Peyer's patch (tissue), 4 donors: ENCODE measurements around the gene ZNF587B. TPM values are rescaled to one million over a fixed set of nuclear protein-coding genes. Genes with fewer than 3 reads are reported as not detected.
"Not testable (repeated sequence)": the region's sequence is repeated elsewhere in the genome, so short reads cannot be mapped to it uniquely, and the experiment has no call there.

ENCODE experiments used
- DNase-seq, 3 donors: peaks; one replicate each; pipeline ENCODE4 v3.0.0-alpha.2; 2017 to 2019
- H3K27ac ChIP-seq, 4 donors: fragments of 200-600 bp; sonication (generic); one replicate each; pipeline ENCODE4 v1.5.1; 2016 to 2019
- H3K27me3 ChIP-seq, 2 donors: fragments of 200-600 bp; sonication (generic); one replicate each; pipeline ENCODE4 v1.5.1; 2019
- H3K36me3 ChIP-seq, 3 donors: fragments of 200-600 bp; sonication (generic); one replicate each; pipeline ENCODE4 v1.5.1; 2016 to 2019
- H3K4me1 ChIP-seq, 4 donors: fragments of 200-600 bp; sonication (generic); one replicate each; pipeline ENCODE4 v1.5.1; 2016 to 2019
- H3K4me3 ChIP-seq, 4 donors: fragments of 200-600 bp; sonication (generic); 1 replicate in 3 of 4; 2 replicates in 1 of 4; pipeline ENCODE4 v1.5.1; 2016 to 2019; ENCODE audit warnings: mild to moderate bottlenecking in 1 of 4
- H3K9me3 ChIP-seq, 4 donors: fragments of 200-600 bp; sonication (generic); one replicate each; pipeline ENCODE4 v1.5.1; 2016 to 2019; ENCODE audit warnings: mild to moderate bottlenecking in 1 of 4
- POLR2A ChIP-seq, 2 donors: fragments of 450-650 bp; IDR thresholded peaks; one replicate each; pipeline ENCODE4 v1.5.1; 2017; ENCODE audit warnings: antibody characterized with exemption in 2 of 2, mild to moderate bottlenecking in 2 of 2, moderate library complexity in 2 of 2
- total RNA-seq, 4 donors: library from RNA; depleted of rRNA; stranded (reverse); fragments of >200 nt; gene quantifications; one replicate each; pipeline ENCODE4 v1.1.0, GENCODE V29; 2016
- TF ChIP-seq, protein P1 (sequence below), 6 experiments: fragments of 450-650 bp in 4 of 6; fragments of 200-600 bp in 2 of 6; sonication (generic) in 1 of 6; IDR thresholded peaks; one replicate each; pipeline ENCODE4 v1.5.1; 2017 to 2019; ENCODE audit warnings: antibody characterized with exemption in 6 of 6, mild to moderate bottlenecking in 3 of 6, moderate library complexity in 1 of 6

The ZNF587B gene
- total RNA-seq, 4 donors from 2014 or later: 19.3 to 32.4 (median 25.0) TPM

GRCh38 chr19:57800696-57801095, 29.4 kb upstream of the ZNF587B start:
- Histone ChIP-seq H3K4me1 (peaks cover 0 to 29% (median 0%) of the 10 kb centered on the region in 4 donors), H3K27ac (no peak overlapping the region), H3K9me3 (no peaks in the 10 kb centered on the region), H3K36me3 (peaks cover 0 to 8% (median 0%) of the 10 kb centered on the region in 3 donors), H3K4me3 (no peak overlapping the region), H3K27me3 (no peaks in the 10 kb centered on the region)
- DNase-seq: no peak
- no peak for TF ChIP-seq POLR2A (IDR thresholded peaks at IDR 0.05)
- TF ChIP-seq, protein P1, sequence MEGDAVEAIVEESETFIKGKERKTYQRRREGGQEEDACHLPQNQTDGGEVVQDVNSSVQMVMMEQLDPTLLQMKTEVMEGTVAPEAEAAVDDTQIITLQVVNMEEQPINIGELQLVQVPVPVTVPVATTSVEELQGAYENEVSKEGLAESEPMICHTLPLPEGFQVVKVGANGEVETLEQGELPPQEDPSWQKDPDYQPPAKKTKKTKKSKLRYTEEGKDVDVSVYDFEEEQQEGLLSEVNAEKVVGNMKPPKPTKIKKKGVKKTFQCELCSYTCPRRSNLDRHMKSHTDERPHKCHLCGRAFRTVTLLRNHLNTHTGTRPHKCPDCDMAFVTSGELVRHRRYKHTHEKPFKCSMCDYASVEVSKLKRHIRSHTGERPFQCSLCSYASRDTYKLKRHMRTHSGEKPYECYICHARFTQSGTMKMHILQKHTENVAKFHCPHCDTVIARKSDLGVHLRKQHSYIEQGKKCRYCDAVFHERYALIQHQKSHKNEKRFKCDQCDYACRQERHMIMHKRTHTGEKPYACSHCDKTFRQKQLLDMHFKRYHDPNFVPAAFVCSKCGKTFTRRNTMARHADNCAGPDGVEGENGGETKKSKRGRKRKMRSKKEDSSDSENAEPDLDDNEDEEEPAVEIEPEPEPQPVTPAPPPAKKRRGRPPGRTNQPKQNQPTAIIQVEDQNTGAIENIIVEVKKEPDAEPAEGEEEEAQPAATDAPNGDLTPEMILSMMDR (IDR thresholded peaks at IDR 0.05): no peak

- H3K27ac ChIP-seq: peak overlapping the region in 1 of 4 donors; percentile 8
- no peaks in the 10 kb centered on the region for H3K27me3 ChIP-seq
- TF ChIP-seq, protein P1 (IDR thresholded peaks at IDR 0.05): no peak
- no peak for TF ChIP-seq POLR2A (IDR thresholded peaks at IDR 0.05)
- peaks cover 0 to 15% (median 0%) of the 10 kb centered on the region in 3 donors for H3K36me3 ChIP-seq
- H3K9me3 ChIP-seq: no peaks in the 10 kb centered on the region
- no peak overlapping the region for H3K4me3 ChIP-seq
- H3K4me1 ChIP-seq: peaks cover 0 to 29% (median 0%) of the 10 kb centered on the region in 4 donors
- DNase-seq: no peak
Measured at GRCh38 chr19:57802269-57802668, 27.8 kb upstream of the ZNF587B start.

- Histone ChIP-seq H3K36me3 (peaks cover 0 to 24% (median 0%) of the 10 kb centered on the region in 3 donors), H3K4me3 (peak overlapping the region in 3 of 4 donors; percentile 35 to 60 (median 53)), H3K27me3 (no peaks in the 10 kb centered on the region), H3K4me1 (peaks cover 0 to 29% (median 0%) of the 10 kb centered on the region in 4 donors), H3K27ac (peak overlapping the region in 2 of 4 donors; percentile 60 to 78), H3K9me3 (no peaks in the 10 kb centered on the region)
- DNase-seq: no peak
- TF ChIP-seq, protein P1 (IDR thresholded peaks at IDR 0.05): no peak
- no peak for TF ChIP-seq POLR2A (IDR thresholded peaks at IDR 0.05)
Measured at GRCh38 chr19:57803265-57803593, 26.9 kb upstream of the ZNF587B start.

DNA sequence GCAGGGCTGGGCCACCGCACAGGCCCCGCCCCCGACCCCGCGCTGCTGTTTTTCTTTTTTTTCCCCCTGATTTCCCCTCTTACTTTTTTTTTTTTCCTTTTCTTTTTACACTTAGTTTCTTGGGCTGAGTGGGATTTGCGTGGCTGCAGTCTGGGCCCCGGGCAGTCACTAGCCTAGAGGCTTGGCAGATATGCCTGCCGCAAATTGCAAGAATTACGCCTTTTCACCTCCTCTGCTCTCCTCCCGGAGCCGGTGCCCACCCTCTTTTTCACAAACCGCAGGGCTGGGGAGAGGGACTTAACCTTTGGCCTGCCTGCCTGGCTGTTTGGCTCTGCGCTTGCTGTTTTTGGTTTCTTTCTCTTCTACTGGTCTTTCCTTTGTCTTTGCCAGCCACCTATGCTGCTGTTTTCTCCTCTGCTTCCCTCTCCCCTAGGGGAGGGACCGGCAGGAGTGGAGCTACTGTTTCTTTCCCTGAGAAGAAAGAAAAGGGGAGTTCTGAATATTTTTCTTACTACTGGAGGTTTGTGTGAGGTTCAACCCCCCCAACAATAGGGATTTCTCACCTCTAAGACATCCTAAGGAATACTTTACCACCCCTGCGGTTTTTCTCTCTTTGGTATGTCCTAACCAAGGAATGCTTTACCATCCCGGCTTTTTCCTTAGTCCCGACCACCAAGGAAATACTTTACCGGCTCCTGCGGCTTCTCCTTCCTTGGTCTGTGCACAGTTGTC, 26.3 kb upstream of the ZNF587B start:
- Histone ChIP-seq H3K27me3 (no peaks in the 10 kb centered on the region), H3K4me3 (peak overlapping the region; percentile 29 to 60 (median 44)), H3K4me1 (peaks cover 0 to 29% (median 0%) of the 10 kb centered on the region in 4 donors), H3K36me3 (peaks cover 0 to 28% (median 0%) of the 10 kb centered on the region in 3 donors), H3K9me3 (no peaks in the 10 kb centered on the region), H3K27ac (peak overlapping the region; percentile 48 to 78 (median 62))
- DNase-seq: peak in 1 of 3 donors; percentile 59
- TF ChIP-seq, protein P1 (IDR thresholded peaks at IDR 0.05): no peak
- no peak for TF ChIP-seq POLR2A (IDR thresholded peaks at IDR 0.05)

- TF ChIP-seq, protein P1 (IDR thresholded peaks at IDR 0.05): no peak
- no peak for TF ChIP-seq POLR2A (IDR thresholded peaks at IDR 0.05)
- Histone ChIP-seq H3K27ac (no peak overlapping the region), H3K36me3 (peaks cover 0 to 43% (median 0%) of the 10 kb centered on the region in 3 donors), H3K4me3 (no peak overlapping the region), H3K4me1 (peaks cover 0 to 41% (median 1%) of the 10 kb centered on the region in 4 donors), H3K9me3 (no peaks in the 10 kb centered on the region), H3K27me3 (no peaks in the 10 kb centered on the region)
- DNase-seq: no peak
Measured at GRCh38 chr19:57807541-57807940, 22.6 kb upstream of the ZNF587B start.

DNA sequence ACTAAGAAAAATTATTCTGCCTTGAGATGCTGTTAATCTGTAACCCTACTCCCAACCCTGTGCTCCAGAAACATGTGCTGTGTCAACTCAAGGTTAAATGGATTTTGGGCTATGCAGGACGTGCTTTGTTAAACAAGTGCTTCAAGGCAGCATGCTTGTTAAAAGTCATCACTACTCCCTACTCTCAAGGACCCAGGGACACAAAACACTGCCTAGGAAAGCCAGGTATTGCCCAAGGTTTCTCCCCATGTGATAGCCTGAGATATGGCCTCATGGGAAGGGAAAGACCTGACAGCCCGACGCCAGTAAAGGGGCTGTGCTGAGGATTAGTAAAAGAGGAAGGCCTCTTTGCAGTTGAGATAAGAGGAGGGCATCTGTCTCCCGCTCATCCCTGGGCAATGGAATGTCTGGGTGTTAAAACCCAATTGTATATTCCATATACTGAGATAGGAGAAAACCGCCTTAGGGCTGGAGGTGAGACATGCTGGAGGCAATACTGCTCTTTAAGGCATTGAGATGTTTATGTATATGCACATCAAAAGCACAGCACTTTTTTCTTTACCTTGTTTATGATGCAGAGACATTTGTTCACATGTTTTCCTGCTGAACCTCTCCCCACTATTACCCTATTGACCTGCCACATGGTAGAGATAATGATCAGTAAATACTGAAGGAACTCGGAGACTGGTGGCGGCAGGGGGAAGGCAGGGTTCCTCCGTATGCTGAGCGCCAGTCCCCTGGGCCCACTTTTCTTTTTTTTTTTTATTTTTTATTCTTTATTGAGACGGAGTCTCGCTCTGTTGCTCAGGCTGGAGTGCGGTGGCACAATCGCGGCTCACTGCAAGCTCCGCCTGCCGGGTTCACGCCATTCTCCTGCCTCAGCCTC, 19.4 kb upstream of the ZNF587B start:
- Histone ChIP-seq H3K4me1 (peaks cover 0 to 32% (median 5%) of the 10 kb centered on the region in 4 donors), H3K4me3 (peak overlapping the region in 1 of 4 donors; percentile 24), H3K36me3 (peaks cover 0 to 48% (median 0%) of the 10 kb centered on the region in 3 donors), H3K27ac (peak overlapping the region in 2 of 4 donors; percentile 12 to 22)
- H3K9me3 ChIP-seq, DNase-seq, H3K27me3 ChIP-seq: not testable (repeated sequence)
